ENCODE measurements around the gene CEP63.

CEP63 gene

DNA sequence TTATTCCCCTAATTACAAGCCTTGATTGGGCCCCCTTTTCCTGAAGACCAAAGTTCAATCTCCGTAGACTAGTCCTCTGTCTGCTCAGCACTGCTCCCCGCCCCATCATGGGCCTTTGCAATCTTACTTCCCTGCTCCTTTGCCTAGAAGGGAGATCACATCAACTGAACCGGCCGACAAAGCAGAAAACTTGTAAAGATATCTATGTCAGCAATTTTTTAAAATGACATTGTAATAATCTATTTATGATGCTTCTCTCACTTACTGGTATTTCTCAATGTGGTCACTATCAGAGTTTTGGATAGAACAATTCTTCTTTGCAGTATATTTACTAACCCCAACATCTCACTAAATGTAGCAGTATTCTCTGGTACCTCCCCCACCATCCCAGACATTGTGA lies 17.3 kb upstream of the CEP63 start:
- DNase-seq (ENCODE audit: low read depth in 2 of 2): no peak

DNA sequence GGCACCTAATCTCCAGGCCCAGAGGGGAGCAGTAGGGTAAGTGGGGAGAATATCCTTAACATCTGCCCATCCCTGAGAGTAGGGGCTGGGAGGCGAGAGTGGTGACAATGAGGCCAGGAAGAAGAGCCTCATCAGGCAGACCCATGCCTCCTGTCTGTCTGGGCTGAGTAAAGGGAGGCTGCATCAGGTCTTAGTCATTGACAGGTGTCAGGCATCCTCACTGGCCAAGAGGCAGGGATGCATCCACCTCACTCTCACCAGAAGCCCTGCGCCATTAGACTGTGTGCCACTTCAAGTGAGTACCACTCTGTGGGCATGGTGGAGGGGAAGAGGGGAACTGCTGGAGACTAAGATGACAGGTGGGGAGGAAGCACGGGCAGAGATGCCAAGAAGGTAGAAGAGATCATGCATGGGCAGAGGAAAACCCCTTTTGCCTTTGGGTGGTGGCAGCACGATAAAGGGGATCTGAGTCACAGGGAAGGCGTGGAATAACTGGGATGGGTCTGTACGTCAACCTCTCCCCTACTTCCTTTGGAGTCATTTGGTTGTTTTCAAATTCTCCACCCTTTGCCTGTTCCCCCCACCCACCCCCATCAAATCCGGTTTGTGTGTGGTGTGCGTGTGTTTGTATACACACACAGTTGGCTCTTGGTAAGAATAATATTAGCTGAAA lies 14.2 kb upstream of the CEP63 start:
- no peak for DNase-seq (ENCODE audit: low read depth in 2 of 2)

DNA sequence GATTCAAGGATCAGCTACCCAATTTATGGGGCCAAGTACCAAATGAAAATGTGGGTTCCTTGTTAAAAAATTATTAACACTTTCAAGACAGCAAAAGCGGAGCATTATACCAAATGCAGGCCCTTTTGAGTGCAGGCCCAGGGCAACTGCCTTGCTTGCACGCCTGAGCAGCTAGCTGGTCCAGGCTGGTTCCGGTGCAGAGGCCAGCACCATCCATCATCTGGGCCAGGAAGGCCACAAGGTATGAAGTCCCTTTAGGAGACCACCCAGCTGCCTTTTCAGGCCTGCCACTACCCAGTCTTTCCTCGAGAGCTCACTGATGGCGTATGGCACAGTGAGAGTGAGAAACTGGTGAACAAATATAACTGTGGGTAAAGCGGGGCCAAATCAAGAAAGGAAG lies 13.0 kb upstream of the CEP63 start:
- no peak for DNase-seq (ENCODE audit: low read depth in 2 of 2)

DNA sequence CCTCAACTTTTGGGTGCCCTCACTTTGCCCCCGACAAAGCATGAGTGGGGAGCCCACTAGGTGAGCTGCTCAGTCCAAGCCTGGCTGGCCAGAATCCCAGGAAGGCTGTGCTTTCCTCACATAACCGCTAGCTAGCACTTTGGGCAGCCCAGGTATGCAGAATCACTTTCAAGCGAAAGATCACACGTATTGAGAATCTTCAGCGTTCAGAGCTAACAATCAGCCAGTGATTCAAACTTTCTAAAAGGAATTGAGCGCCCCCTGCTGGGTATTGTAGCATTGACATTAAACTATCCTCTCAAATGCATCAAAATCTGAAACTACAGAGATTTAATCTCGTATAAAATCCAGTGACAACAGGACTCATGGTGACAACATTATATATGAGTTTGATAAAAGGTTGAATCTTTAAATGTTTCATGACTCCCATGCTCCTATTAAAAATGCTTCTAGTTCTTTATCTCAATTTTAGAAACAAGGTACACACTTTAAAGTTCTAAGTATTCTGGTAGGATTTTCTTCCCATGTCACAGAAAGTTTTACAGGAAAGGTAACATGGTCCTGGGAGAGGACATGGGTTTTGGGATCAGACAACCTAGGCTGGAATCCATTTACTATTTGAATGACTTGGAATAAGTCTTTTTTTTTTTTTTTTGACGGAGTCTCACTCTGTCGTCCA lies 11.8 kb upstream of the CEP63 start:
- DNase-seq (ENCODE audit: low read depth in 2 of 2): peak; percentile 48 to 64

DNA sequence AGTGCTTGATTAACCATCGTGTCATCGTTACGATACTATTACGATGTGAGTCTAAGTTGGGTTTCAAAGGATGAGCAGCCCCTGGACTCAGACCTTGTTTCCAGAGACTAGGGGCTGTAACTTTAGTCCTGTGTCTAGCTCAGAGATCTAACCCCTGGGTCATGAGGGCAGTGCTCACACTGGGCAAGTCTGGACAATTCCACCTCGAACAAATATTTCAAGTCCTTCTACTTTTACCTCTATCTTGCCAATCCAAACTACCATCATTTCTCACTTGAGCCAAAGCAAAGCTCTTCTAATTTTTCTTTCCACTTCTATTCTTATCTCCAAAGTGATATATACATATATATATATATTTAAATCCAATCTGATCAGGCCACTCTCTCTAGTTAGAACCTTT lies 10.9 kb upstream of the CEP63 start:
- no peak for DNase-seq (ENCODE audit: low read depth in 2 of 2)

DNA sequence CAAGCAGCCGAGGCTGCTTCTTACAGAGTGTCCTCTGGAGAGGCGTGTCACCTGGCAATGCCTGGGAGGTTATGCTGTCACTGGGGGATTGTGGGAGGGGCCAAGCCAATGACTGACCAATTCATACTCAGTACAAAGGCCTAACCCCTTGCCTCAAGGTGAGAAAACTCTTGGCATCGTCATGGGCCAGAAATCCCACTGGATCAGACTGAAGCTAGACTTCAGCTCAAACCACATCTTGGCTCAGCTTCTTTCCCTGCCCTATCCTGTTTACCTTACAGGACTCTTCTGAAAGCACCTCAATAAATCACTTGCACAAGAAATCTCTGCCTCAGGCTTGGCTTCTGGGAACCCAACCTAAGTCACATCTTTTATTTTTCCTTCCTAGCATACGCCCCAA lies 9.6 kb upstream of the CEP63 start:
- no peak for DNase-seq (ENCODE audit: low read depth in 2 of 2)

DNA sequence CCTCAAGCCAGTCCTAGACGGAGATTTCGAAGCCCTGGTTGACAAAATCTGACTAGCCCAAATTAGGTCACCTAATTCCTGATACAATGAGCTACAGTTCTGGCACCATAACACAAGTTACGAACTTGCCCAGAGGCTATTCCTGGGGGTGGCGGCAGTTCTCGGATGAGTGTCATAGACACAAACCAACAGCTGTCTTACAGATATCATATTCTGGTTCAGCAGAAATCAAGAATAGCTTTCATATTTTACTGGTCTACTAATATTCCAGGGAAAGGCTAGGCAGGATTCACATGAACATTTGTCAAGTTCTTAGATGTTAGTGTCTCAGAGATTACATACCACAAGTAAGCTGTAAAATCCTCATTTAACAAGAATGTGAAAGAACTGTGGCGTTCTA lies 8.9 kb upstream of the CEP63 start:
- DNase-seq (ENCODE audit: low read depth in 2 of 2): no peak

DNA sequence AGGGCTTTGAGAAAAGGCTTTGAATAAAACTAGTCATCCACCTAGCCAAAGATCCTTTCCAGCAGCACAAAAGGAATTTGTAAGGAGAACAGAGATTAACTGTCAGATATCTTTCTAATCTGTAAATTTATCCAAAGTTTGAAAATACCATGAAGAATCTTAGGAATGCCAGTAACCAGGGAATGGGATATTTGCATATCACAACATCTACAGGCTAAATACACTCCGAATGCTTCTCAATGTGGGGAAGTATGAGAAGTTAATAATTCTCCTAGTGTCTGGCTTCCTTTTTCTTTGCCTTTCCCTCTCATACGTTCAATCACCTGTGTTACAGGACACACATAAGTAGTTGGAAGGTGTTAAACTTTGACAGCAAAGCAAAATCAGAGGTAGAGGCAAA lies 7.9 kb upstream of the CEP63 start:
- DNase-seq (ENCODE audit: low read depth in 2 of 2): no peak

DNA sequence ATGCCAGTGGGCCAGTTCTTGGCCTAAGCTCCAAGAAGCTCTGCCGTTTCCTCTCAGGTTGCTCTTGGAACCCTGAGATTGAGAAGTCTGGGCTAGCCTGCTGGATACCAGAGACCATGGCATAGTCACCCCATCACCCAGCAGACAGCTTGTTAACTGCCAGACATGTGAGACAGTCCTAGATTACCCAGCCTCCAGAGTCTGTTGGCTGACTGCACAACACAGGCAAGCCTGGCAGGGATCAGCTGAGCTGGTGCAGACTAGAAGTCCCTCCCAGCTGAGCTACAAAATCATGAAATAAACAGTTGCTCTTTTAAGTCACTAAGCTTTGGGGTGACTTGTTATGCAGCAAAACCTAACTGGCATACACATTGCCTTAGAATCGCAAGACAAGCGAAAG lies 5.3 kb upstream of the CEP63 start:
- DNase-seq (ENCODE audit: low read depth in 2 of 2): no peak

DNA sequence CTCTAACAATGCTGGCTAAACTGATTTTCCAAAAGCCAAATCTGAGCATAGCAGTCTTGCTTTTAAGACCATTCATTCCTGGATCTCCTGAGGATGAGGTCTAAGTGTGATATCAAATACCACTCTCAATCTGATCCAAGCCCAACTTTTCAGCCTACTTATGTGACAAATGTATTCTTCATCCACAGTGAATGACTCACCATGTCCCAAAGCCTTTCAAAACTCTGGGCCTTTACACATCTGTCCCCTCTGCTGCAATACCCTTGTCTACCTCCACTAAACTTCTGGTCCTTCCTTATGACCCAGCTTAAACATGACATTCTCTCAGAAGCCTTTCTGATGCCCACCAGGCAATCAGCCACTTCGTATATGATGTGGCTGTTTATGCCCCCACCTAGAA lies 4.7 kb upstream of the CEP63 start:
- DNase-seq (ENCODE audit: low read depth in 2 of 2): no peak

DNA sequence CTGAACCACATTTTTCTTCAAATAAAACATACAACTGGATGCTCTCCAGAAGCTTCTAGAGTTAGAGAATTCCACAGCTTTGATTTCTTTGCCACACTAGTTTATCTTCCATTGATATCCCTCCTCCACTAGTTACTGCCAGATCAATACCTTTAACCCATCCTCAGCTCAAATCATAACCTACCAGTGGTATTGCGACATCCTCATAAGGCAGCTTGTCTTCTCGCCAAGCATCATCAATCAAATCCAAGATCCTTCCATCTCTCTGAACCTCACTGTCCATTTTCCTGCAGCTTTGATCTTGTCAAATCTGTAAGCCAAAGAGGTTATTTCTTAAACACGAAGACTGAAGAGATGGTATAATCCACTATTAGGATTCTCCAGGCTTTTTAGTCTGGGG lies 3.2 kb upstream of the CEP63 start:
- DNase-seq (ENCODE audit: low read depth in 2 of 2): no peak

DNA sequence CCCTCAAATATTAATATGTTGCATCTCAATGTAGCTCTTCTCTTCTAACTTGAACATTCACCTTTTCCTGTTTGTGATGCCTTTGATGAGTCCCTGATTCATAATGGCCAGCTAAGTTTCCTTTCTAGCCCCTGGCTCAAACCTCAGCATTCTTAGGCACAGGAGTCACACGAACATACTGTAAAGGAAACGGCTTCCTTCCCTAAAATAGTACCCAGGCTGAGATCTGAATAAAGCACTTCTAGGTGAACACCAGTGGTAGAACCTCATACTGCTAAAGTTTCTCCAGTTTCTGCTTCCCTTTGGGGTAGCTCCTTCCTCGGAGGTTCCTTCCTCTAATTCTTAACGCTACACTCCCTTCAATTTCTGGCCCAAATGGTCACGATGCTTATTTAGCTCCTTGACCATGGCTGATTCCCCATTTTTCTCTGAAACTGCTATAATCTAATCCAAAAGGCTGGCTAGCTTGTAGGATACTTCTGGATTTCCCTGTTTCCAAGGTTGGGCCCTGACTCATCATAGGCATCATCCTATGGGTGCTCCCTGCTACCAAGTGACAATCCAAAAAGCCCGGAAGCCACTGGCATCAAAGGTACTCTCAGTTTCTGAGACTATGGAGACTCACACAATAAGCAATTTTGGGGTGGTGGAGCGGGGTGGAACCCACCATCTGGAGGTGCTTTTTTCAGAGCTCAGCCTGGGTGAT lies 2.5 kb upstream of the CEP63 start:
- DNase-seq (ENCODE audit: low read depth in 2 of 2): no peak

DNA sequence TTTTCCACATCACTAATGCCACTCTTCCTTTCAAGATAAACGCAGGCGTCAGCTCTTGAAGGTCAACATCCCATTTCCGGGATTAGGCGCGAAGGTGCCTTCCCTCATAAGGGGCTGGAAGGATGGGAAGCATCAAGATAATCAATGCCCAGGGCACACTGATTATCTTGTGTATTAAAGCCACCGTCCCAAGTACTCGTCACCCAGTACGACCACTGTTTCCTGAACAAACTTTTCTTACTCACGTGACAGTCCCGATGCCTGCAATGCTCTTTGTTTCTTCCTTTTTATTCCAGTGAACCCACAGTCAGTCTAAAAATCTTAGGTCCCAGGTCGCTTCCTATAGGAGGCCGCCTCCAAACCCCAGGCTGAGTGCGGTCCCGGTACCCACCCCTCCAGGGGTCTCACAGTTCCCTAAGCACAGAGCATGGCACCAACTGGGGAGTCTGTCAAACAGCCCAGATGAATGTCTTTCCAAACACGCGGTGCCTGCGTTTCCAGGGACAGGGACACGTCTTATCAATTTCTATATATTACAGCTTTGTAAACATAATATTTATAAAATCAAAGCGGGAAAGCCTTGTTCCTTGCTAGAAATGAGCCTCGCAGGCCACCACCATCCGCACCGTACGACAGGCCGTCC lies 661 bp upstream of the CEP63 start:
- no peak for DNase-seq (ENCODE audit: low read depth in 2 of 2)

DNA sequence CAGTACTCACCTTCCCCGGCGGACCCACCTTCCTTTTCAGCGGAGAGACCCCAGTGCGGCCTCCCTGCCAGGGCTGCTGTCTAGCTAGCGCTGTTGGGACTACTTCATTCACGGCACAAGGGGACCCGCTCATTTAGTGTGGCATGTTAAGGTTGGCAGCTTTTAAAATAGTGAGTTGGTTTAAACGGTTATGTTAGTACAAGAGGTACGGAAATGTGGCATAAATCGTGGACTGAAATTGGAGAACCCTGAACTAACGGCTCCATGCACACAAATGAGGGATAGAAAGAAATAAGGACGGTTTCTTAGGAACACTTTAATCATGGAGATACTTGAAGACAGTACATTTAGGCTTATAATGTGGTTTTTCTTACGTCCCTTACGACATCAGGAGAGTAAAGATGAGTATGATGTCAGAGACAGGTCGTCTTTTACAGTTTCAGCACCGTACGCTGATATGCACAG lies 752 bp downstream of the CEP63 start:
- DNase-seq (ENCODE audit: low read depth in 2 of 2): peak; percentile 5 to 10

DNA sequence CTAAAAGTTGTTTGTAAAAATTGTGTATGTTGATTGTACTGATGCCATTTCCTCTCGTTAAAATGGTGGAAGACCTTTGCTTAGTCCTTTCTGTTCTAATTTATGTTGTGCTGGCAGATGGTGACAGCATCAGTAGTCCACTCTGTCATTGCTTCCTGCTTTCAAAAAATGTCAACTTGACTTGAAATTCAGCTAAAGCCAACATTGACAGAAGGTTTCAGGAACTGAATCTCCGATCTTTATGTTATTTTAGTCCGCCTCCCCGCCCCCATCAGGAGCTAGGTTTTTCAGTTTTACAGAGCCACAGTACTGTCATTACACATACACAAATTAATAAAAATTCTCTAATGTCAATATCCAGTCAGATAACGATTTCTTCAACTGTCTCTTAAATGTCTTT lies 1.5 kb downstream of the CEP63 start:
- DNase-seq (ENCODE audit: low read depth in 2 of 2): no peak

DNA sequence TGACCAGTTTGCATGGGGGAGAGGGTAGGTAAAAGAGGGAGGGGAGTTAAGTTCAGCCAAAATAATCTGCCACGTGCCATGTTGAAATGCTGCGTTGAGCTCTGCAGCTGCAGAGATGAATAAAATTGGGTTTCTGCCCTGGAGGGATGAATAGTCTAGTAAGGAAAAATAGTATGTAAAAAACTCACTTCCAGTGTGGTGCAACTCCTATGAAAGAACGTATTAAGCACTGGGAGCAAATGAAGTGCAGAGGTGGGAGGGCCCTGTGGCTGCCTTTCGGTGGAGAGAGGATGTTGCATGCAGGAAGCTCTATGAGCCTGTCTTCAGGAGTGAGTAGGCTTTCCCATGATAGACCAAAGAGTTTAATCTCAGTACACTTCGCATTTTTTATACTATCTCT lies 8.6 kb downstream of the CEP63 start:
- DNase-seq (ENCODE audit: low read depth in 2 of 2): no peak

DNA sequence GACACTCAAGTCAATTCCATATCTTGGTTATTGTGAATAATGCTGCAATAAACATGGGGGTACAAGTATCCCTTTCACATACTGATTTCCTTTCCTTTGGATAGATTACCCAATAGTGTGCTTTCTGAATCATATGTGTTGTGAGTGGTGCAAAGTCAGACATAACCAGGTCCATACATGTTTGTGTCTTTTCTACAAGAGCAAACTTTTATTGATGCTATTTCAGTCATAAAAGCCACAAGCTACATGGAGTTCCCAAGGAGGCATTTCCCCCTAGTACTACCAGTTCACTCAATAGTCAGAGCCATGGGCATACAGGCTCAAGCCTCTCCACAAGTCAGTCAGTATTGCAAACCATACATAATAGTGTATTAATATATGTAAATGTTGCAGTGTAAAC lies 10.1 kb downstream of the CEP63 start:
- no peak for DNase-seq (ENCODE audit: low read depth in 2 of 2)

DNA sequence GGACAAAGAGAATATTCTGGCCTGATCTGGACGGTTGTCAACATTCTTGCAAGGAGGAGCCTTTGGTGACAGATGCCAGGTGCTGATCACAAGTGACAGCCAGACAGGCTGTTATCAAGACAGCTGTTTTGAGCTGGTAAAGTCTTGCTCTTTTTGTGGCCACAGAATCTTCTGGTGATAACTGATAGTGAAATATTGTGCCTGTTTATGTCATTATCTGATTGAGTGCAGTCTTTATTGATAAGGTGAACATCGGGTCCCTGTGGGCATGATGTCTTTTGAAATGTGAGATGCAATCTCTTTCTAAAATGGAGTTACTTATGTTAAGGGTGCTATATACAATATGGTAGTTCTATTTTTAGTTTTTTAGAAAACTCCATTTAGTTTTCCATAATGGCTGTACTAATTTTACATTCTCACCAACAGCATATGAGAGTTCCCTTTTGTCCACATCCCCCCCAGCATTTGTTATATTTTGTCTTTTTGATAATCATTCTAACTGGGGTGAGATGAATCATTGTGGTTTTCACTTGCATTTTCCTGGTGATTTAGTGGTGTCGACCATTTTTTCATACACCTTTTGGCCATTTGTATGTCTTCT lies 10.7 kb downstream of the CEP63 start:
- DNase-seq (ENCODE audit: low read depth in 2 of 2): no peak

DNA sequence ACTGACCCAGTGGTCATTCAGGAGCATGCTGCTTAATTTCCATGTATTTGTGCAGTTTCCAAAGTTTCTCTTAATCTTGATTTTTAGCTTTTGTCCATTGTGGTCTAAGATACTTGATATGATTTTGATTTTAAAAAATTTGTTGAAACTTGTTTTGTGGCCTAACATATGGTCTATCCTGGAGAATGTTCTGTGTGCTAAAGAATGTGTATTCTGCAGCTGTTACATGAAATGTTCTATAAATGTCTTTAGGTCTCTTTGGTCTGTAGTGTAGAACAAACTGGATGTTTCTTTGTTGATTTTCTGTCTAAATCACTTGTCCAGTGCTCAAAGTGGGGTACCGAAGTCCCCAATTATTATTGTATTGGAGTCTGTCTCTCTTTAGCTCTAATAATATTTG lies 17.4 kb downstream of the CEP63 start:
- no peak for DNase-seq (ENCODE audit: low read depth in 2 of 2)

DNA sequence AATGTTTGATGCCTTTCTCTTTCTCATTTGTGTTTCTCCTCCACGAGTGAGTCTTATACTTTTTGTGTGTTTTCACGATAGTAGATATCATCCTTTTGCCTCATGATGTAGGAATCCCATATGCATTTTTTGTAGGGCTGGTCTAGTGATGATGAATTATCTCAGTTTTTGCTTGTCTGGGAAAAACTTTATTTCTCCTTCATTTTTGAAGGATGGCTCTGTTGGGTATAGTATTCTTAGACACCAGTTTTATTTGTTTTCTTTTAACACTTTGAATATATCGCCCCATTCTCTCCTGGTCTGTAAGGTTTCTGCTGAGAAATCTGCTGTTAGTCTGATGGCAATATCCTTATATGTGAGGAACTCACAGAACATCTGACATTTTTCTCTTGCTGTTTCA lies 18.3 kb downstream of the CEP63 start:
- no peak for DNase-seq (ENCODE audit: low read depth in 2 of 2)

DNA sequence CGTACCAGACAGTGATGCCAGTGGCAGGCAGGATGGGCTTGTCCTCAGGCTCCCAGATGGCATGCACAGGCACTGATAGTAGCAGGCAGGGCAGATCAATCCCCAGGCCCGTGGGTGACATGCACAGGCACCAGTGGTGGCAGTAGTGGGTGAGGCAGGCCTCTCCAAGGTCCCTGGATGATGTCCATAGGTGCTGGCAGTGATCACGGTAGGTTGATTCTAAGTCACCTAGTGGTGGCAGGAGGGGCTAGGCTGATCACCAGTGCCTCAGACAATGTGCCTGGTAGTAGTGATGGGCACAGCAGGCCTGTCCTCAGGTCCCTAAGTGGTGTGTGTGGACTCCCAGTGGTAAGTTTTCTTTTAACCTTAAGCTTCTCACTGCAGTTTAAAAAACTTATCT lies 19.6 kb downstream of the CEP63 start:
- no peak for DNase-seq (ENCODE audit: low read depth in 2 of 2)

DNA sequence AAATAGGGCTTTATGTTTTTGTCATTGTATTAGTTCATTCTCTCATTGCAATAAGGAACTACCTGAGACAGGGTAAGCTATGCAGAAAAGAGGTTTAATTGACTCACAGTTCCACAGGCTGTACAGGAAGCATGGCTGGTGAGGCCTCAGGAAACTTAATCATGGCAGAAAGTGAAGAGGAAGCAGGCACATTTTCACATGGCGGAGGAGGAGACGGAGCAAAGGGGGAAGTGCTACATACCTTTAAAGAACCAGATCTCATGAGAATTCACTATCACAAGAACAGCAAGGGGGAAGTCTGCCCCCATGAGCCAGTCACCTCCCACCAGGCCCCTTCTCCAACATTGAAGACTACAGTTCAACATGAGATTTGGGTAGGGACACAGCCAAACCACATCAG lies 25.6 kb downstream of the CEP63 start:
- DNase-seq (ENCODE audit: low read depth in 2 of 2): no peak

Data from activated CD8-positive, alpha-beta memory T cell treated with anti-CD3 and anti-CD28 coated beads for 4 hours (primary cell).